Epidermal melanocyte (primary cell): Measurements from ENCODE around the gene PRR18.

ENCODE experiments used
- DNase-seq: peaks from one replicate; pipeline ENCODE4 v3.0.0; 2011; ENCODE audit warnings: low spot score; ENCODE audit not compliant: insufficient read length

PRR18 gene

GRCh38 chr6:166306378-166307081 is 1.7 kb downstream of the PRR18 start:
- no peak for DNase-seq

GRCh38 chr6:166305562-166306117 is 2.6 kb downstream of the PRR18 start:
- DNase-seq: no peak

GRCh38 chr6:166304106-166304505 is 4.1 kb downstream of the PRR18 start:
- no peak for DNase-seq

GRCh38 chr6:166301611-166302529 is 6.3 kb downstream of the PRR18 start:
- no peak for DNase-seq

GRCh38 chr6:166300357-166300987 is 7.7 kb downstream of the PRR18 start:
- DNase-seq: no peak

- no peak for DNase-seq
These were observed 10.6 kb downstream of the PRR18 start for GRCh38 chr6:166297606-166298005.

- DNase-seq: no peak
These were observed 11.9 kb downstream of the PRR18 start for GRCh38 chr6:166296035-166296883.

GRCh38 chr6:166293731-166294584 is 14.2 kb downstream of the PRR18 start:
- no peak for DNase-seq

GRCh38 chr6:166289207-166290060 is 18.8 kb downstream of the PRR18 start:
- DNase-seq: no peak

GRCh38 chr6:166286839-166287271 is 21.3 kb downstream of the PRR18 start:
- no peak for DNase-seq

- no peak for DNase-seq
These were observed 23.0 kb downstream of the PRR18 start for GRCh38 chr6:166285233-166285632.

GRCh38 chr6:166284640-166285039 is 23.6 kb downstream of the PRR18 start:
- DNase-seq: no peak

- DNase-seq: no peak
These were observed 25.7 kb downstream of the PRR18 start for GRCh38 chr6:166282394-166283032.

GRCh38 chr6:166281104-166281503 is 27.1 kb downstream of the PRR18 start:
- no peak for DNase-seq

- no peak for DNase-seq
These were observed 28.9 kb downstream of the PRR18 start for GRCh38 chr6:166279393-166279679.

- no peak for DNase-seq
These were observed 29.4 kb downstream of the PRR18 start for GRCh38 chr6:166278579-166279392.

- DNase-seq: no peak
These were observed 30.2 kb downstream of the PRR18 start for GRCh38 chr6:166277892-166278578.
